ENCODE data around the gene PRKCZ. TPM values are rescaled to one million over a fixed set of nuclear protein-coding genes. Genes with fewer than 3 reads are reported as not detected.

PRKCZ gene
- total and polyA plus RNA-seq, 2 experiments from 2014 or later, result 26.2 to 36.9 TPM

- no peak overlapping the region for H3K4me3 Mint-ChIP-seq
These were observed 51.3 kb downstream of the PRKCZ start for GRCh38 chr1:2101531-2101930.

GRCh38 chr1:2101946-2102345 is 51.7 kb downstream of the PRKCZ start:
- Histone ChIP-seq H3K4me3 (no peak overlapping the region), H3K27ac (ENCODE audit: low read depth) (no peak overlapping the region), H3K79me2 (replicated peaks; ENCODE audit: insufficient read depth) (peaks cover 9% of the 10 kb centered on the region; the same call in 1 of the 2 replicates), H4K20me1 (replicated peaks; ENCODE audit: insufficient read depth) (peaks cover 2% of the 10 kb centered on the region; the same call in 1 of the 2 replicates), H3K4me2 (no peak overlapping the region), H3K4me1 (ENCODE audit: insufficient read depth) (no peaks in the 10 kb centered on the region), H3K9me2 (ENCODE audit: insufficient read depth) (no peaks in the 10 kb centered on the region), H2AFZ (no peak overlapping the region), H3K36me3 (ENCODE audit: insufficient read depth) (no peaks in the 10 kb centered on the region), H3F3A (replicated peaks; ENCODE audit: low read depth) (no peaks in the 10 kb centered on the region), H3K27me3 (ENCODE audit: insufficient read depth) (no peaks in the 10 kb centered on the region)
- Mint-ChIP-seq H3K9me3 (peaks cover 8% of the 10 kb centered on the region), H3K36me3 (ENCODE audit: low read depth) (peaks cover 22% of the 10 kb centered on the region), H3K27ac (no peak overlapping the region), H3K27me3 (ENCODE audit: insufficient read depth, low read depth, poor library complexity) (peaks cover 7% of the 10 kb centered on the region), H3K4me1 (peaks cover 11% of the 10 kb centered on the region), H3K4me3 (no peak overlapping the region)
- ATAC-seq, result no peak
- DNase-seq (ENCODE audit: low spot score), result no peak
- no peak for TF ChIP-seq JUNB (IDR thresholded peaks at IDR 0.05; ENCODE audit: unreplicated experiment)
- TF ChIP-seq EZH2phosphoT487 (IDR thresholded peaks at IDR 0.05; ENCODE audit: unreplicated experiment), result no peak
- no peak for TF ChIP-seq NANOG (IDR thresholded peaks at IDR 0.05; ENCODE audit: borderline replicate concordance)
- TF ChIP-seq EZH2 (IDR thresholded peaks at IDR 0.05; ENCODE audit: low read depth, unreplicated experiment), result no peak
- TF ChIP-seq ZNF114 (CRISPR knock-in tag; IDR thresholded peaks at IDR 0.05), result no peak
- TF ChIP-seq CTCF (conservative IDR thresholded peaks at IDR 0.05; ENCODE audit: low read depth in 2 of 2), result no peak
- no peak for TF ChIP-seq CREB1 (CRISPR knock-in tag; IDR thresholded peaks at IDR 0.05; ENCODE audit: low read depth)
- TF ChIP-seq REST (IDR thresholded peaks at IDR 0.05; ENCODE audit: unreplicated experiment), result no peak
- no peak for TF ChIP-seq POLR2AphosphoS5 (IDR thresholded peaks at IDR 0.05; ENCODE audit: low read depth)
- TF ChIP-seq ZNF462 (CRISPR knock-in tag; IDR thresholded peaks at IDR 0.05), result no peak

More at GRCh38 chr1:2101531-2101930, 51.3 kb downstream of the PRKCZ start:
- Mint-ChIP-seq H3K4me1 (peaks cover 11% of the 10 kb centered on the region), H3K27ac (no peak overlapping the region), H3K9me3 (peaks cover 8% of the 10 kb centered on the region), H3K27me3 (ENCODE audit: insufficient read depth, low read depth, poor library complexity) (peaks cover 7% of the 10 kb centered on the region), H3K36me3 (ENCODE audit: low read depth) (peaks cover 24% of the 10 kb centered on the region)
- Histone ChIP-seq H2AFZ (no peak overlapping the region), H3K4me2 (no peak overlapping the region), H3K36me3 (ENCODE audit: insufficient read depth) (no peaks in the 10 kb centered on the region), H3K79me2 (replicated peaks; ENCODE audit: insufficient read depth) (peaks cover 9% of the 10 kb centered on the region; the same call in 1 of the 2 replicates), H3K27me3 (ENCODE audit: insufficient read depth) (no peaks in the 10 kb centered on the region), H3K4me3 (no peak overlapping the region), H3F3A (replicated peaks; ENCODE audit: low read depth) (no peaks in the 10 kb centered on the region), H4K20me1 (replicated peaks; ENCODE audit: insufficient read depth) (peaks cover 2% of the 10 kb centered on the region; the same call in 1 of the 2 replicates), H3K4me1 (ENCODE audit: insufficient read depth) (no peaks in the 10 kb centered on the region), H3K27ac (ENCODE audit: low read depth) (no peak overlapping the region), H3K9me2 (ENCODE audit: insufficient read depth) (no peaks in the 10 kb centered on the region)
- TF ChIP-seq EZH2 (IDR thresholded peaks at IDR 0.05; ENCODE audit: low read depth, unreplicated experiment) (no peak), EZH2phosphoT487 (IDR thresholded peaks at IDR 0.05; ENCODE audit: unreplicated experiment) (no peak)
- DNase-seq (ENCODE audit: low spot score), result no peak
- no peak for ATAC-seq
